DOHH2 (cell line): ENCODE data around the gene GPR148.

Source experiments
- EZH2phosphoT487 ChIP-seq: fragments of 200-600 bp; sonication (generic); IDR thresholded peaks from 2 replicates; pipeline ENCODE4 v1.6.1; 2017; ENCODE audit warnings: borderline replicate concordance, mild to moderate bottlenecking, antibody characterized with exemption, low read length, moderate library complexity, mixed read lengths
- TF ChIP-seq, protein P1 (sequence below): fragments of 200-600 bp; sonication (generic); IDR thresholded peaks from one replicate; pipeline ENCODE4 v1.5.1; 2014; ENCODE audit warnings: antibody characterized with exemption, mild to moderate bottlenecking, low read depth, low read length; ENCODE audit not compliant: poor library complexity, severe bottlenecking

DNA sequence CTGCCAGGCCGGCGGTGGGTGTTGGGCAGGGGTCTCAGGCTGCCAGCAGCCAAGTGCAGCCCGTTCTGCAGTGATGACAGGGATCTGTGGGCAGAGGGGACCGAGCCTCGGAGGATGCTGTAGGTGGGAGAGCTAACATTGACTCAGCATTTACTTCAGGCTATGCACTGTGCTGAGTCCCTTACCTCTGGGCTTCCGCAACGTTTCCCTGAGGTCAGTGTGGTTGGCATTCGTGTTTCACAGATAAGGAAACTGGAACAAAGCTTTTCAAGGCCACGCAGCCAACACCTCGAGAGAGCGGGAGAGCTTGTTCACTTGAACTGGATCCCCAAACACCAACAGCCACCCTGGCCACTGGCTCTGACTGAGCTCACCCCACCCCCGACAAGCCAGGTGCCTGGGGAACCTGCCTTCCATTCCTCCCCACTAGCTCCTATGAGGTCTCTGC, 839 bp upstream of the GPR148 start:
- TF ChIP-seq, protein P1, sequence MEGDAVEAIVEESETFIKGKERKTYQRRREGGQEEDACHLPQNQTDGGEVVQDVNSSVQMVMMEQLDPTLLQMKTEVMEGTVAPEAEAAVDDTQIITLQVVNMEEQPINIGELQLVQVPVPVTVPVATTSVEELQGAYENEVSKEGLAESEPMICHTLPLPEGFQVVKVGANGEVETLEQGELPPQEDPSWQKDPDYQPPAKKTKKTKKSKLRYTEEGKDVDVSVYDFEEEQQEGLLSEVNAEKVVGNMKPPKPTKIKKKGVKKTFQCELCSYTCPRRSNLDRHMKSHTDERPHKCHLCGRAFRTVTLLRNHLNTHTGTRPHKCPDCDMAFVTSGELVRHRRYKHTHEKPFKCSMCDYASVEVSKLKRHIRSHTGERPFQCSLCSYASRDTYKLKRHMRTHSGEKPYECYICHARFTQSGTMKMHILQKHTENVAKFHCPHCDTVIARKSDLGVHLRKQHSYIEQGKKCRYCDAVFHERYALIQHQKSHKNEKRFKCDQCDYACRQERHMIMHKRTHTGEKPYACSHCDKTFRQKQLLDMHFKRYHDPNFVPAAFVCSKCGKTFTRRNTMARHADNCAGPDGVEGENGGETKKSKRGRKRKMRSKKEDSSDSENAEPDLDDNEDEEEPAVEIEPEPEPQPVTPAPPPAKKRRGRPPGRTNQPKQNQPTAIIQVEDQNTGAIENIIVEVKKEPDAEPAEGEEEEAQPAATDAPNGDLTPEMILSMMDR, result no peak
- TF ChIP-seq EZH2phosphoT487, result no peak
